ENCODE measurements around the gene TSSC4.

Gene TSSC4

GRCh38 chr11:2444821-2445745, 44.5 kb downstream of the TSSC4 start, which contains the start of gene KCNQ1:
Gene KCNQ1, plus strand, starts transcription at chr11:2445008. Its CDS starts 91 bp downstream, at chr11:2445099.
- H3K36me3 ChIP-seq (ENCODE audit: control insufficient read depth, low read depth, low read length): no peaks in the 10 kb centered on the region
- H3K4me1 ChIP-seq (ENCODE audit: control insufficient read depth, low read depth, low read length): no peaks in the 10 kb centered on the region
- H3K4me3 ChIP-seq (ENCODE audit: low read length): peak within 1 kb of the TSS; percentile 41
- no peaks in the 10 kb centered on the region for H3K9me3 ChIP-seq (ENCODE audit: control insufficient read depth, low read depth, low read length)
- H3K9ac ChIP-seq (ENCODE audit: low read length): no peak within 1 kb of the TSS
- no peak within 1 kb of the TSS for H3K27ac ChIP-seq (ENCODE audit: low read length)
- peaks cover 77% of the 10 kb centered on the region for H3K27me3 ChIP-seq (ENCODE audit: control insufficient read depth, insufficient read depth, low read length)

DNA sequence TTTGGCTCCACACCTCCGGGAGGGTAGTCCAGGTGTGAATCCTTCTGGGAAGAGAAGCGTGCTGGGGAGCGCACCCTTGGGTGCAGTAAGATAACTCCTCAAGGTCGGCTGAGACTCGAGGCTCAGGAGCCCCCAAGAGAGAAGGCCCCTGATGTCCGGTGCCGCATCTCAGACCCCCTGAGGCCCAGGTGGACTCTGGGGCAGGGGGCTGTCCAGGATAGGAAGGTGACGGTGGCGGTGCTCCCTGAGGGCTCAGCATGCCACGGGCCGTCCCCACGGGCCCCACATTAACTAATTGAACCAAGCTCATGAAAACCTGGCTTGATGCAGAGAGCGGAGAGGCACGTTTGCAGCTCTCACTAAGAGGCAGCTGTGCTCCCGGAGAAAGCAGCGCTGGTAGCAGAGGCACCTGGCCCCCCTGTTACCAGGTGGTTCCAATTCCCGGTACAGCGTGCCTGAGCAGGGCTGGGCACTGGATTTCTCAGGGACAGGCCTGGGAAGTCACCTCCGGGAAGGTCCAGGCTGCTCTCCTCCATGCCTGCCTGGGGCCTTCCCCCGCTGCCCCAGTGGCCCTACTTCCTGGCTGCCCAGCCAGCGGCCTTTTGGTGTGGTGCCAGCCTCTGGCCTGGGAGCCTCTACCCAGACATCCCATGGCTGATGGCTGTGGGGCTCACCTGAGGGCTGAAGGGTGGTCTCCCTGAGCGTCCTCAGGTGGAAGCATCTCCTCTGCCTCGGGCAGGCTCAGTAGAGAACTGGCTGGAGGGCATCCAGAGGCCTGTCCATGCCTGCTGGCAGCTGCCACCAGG, 45.4 kb downstream of the TSSC4 start:
- no peaks in the 10 kb centered on the region for H3K9me3 ChIP-seq (ENCODE audit: control insufficient read depth, low read depth, low read length)
- peak overlapping the region; percentile 38 for H3K4me3 ChIP-seq (ENCODE audit: low read length)
- H3K36me3 ChIP-seq (ENCODE audit: control insufficient read depth, low read depth, low read length): no peaks in the 10 kb centered on the region
- no peaks in the 10 kb centered on the region for H3K4me1 ChIP-seq (ENCODE audit: control insufficient read depth, low read depth, low read length)
- no peak overlapping the region for H3K27ac ChIP-seq (ENCODE audit: low read length)
- no peak overlapping the region for H3K9ac ChIP-seq (ENCODE audit: low read length)
- H3K27me3 ChIP-seq (ENCODE audit: control insufficient read depth, insufficient read depth, low read length): peaks cover 83% of the 10 kb centered on the region

GRCh38 chr11:2446590-2447252, 46.2 kb downstream of the TSSC4 start:
- no peak overlapping the region for H3K4me3 ChIP-seq (ENCODE audit: low read length)
- H3K9ac ChIP-seq (ENCODE audit: low read length): no peak overlapping the region

DNA sequence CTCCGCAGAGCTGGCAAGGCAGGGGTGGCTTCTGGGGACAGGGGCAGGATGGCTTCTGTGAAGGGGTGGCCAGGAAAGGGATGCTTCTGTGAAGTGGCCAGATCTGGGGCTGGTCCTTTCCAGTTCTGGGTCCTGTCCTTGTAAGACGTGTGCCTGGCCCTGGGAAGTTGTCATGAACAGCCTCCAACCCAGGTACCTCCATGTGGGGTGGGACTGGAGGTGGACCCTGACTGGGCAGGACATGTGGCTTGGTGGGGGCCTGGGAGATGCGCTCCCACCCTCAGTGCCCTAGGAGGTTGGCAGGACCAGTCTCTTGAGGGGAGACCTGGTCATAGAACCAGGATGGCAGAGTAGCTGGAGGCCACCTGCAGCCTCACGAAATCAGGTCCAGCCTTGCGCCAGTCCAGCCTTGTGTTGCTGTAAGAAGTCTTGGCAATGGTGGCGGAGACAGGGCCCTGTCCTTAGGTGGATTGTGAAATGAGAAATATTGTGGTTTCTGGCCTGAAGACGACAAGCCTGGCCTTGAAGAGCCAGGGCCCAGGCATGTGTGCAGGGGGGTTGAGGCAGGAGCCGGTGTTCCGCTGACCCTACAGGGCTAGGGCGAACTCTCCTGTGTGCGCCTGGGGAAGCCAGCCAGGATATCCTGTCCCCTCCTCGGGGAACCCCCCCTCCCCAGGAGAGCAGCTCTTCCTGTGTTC, 46.9 kb downstream of the TSSC4 start:
- no peaks in the 10 kb centered on the region for H3K4me1 ChIP-seq (ENCODE audit: control insufficient read depth, low read depth, low read length)
- no peak overlapping the region for H3K4me3 ChIP-seq (ENCODE audit: low read length)
- H3K36me3 ChIP-seq (ENCODE audit: control insufficient read depth, low read depth, low read length): no peaks in the 10 kb centered on the region
- H3K9ac ChIP-seq (ENCODE audit: low read length): no peak overlapping the region
- no peak overlapping the region for H3K27ac ChIP-seq (ENCODE audit: low read length)
- H3K9me3 ChIP-seq (ENCODE audit: control insufficient read depth, low read depth, low read length): no peaks in the 10 kb centered on the region
- H3K27me3 ChIP-seq (ENCODE audit: control insufficient read depth, insufficient read depth, low read length): peaks cover 90% of the 10 kb centered on the region

More at GRCh38 chr11:2446590-2447252, 46.2 kb downstream of the TSSC4 start:
- no peaks in the 10 kb centered on the region for H3K9me3 ChIP-seq (ENCODE audit: control insufficient read depth, low read depth, low read length)
- no peaks in the 10 kb centered on the region for H3K36me3 ChIP-seq (ENCODE audit: control insufficient read depth, low read depth, low read length)
- peaks cover 90% of the 10 kb centered on the region for H3K27me3 ChIP-seq (ENCODE audit: control insufficient read depth, insufficient read depth, low read length)
- H3K4me1 ChIP-seq (ENCODE audit: control insufficient read depth, low read depth, low read length): no peaks in the 10 kb centered on the region
- no peak overlapping the region for H3K27ac ChIP-seq (ENCODE audit: low read length)

GRCh38 chr11:2447951-2448650, 47.6 kb downstream of the TSSC4 start:
- no peak overlapping the region for H3K9ac ChIP-seq (ENCODE audit: low read length)
- no peaks in the 10 kb centered on the region for H3K9me3 ChIP-seq (ENCODE audit: control insufficient read depth, low read depth, low read length)
- peaks cover 89% of the 10 kb centered on the region for H3K27me3 ChIP-seq (ENCODE audit: control insufficient read depth, insufficient read depth, low read length)

GRCh38 chr11:2448661-2449547, 48.4 kb downstream of the TSSC4 start:
- H3K9ac ChIP-seq (ENCODE audit: low read length): no peak overlapping the region
- no peak overlapping the region for H3K4me3 ChIP-seq (ENCODE audit: low read length)
- H3K27me3 ChIP-seq (ENCODE audit: control insufficient read depth, insufficient read depth, low read length): peaks cover 89% of the 10 kb centered on the region
- H3K4me1 ChIP-seq (ENCODE audit: control insufficient read depth, low read depth, low read length): no peaks in the 10 kb centered on the region
- no peak overlapping the region for H3K27ac ChIP-seq (ENCODE audit: low read length)
- no peaks in the 10 kb centered on the region for H3K9me3 ChIP-seq (ENCODE audit: control insufficient read depth, low read depth, low read length)
- no peaks in the 10 kb centered on the region for H3K36me3 ChIP-seq (ENCODE audit: control insufficient read depth, low read depth, low read length)

More at GRCh38 chr11:2447951-2448650, 47.6 kb downstream of the TSSC4 start:
- H3K36me3 ChIP-seq (ENCODE audit: control insufficient read depth, low read depth, low read length): no peaks in the 10 kb centered on the region
- no peak overlapping the region for H3K4me3 ChIP-seq (ENCODE audit: low read length)
- H3K27ac ChIP-seq (ENCODE audit: low read length): no peak overlapping the region
- H3K4me1 ChIP-seq (ENCODE audit: control insufficient read depth, low read depth, low read length): no peaks in the 10 kb centered on the region

- H3K27me3 ChIP-seq (ENCODE audit: control insufficient read depth, insufficient read depth, low read length): peaks cover 92% of the 10 kb centered on the region
- H3K4me3 ChIP-seq (ENCODE audit: low read length): no peak overlapping the region
- no peaks in the 10 kb centered on the region for H3K4me1 ChIP-seq (ENCODE audit: control insufficient read depth, low read depth, low read length)
- H3K36me3 ChIP-seq (ENCODE audit: control insufficient read depth, low read depth, low read length): no peaks in the 10 kb centered on the region
- no peak overlapping the region for H3K9ac ChIP-seq (ENCODE audit: low read length)
- no peak overlapping the region for H3K27ac ChIP-seq (ENCODE audit: low read length)
- H3K9me3 ChIP-seq (ENCODE audit: control insufficient read depth, low read depth, low read length): no peaks in the 10 kb centered on the region
Observed at GRCh38 chr11:2449548-2450320, 49.2 kb downstream of the TSSC4 start.

GRCh38 chr11:2450321-2451041, 49.9 kb downstream of the TSSC4 start:
- no peak overlapping the region for H3K27ac ChIP-seq (ENCODE audit: low read length)
- peaks cover 93% of the 10 kb centered on the region for H3K27me3 ChIP-seq (ENCODE audit: control insufficient read depth, insufficient read depth, low read length)
- H3K36me3 ChIP-seq (ENCODE audit: control insufficient read depth, low read depth, low read length): no peaks in the 10 kb centered on the region
- H3K4me1 ChIP-seq (ENCODE audit: control insufficient read depth, low read depth, low read length): no peaks in the 10 kb centered on the region
- H3K9ac ChIP-seq (ENCODE audit: low read length): no peak overlapping the region
- no peak overlapping the region for H3K4me3 ChIP-seq (ENCODE audit: low read length)
- no peaks in the 10 kb centered on the region for H3K9me3 ChIP-seq (ENCODE audit: control insufficient read depth, low read depth, low read length)

DNA sequence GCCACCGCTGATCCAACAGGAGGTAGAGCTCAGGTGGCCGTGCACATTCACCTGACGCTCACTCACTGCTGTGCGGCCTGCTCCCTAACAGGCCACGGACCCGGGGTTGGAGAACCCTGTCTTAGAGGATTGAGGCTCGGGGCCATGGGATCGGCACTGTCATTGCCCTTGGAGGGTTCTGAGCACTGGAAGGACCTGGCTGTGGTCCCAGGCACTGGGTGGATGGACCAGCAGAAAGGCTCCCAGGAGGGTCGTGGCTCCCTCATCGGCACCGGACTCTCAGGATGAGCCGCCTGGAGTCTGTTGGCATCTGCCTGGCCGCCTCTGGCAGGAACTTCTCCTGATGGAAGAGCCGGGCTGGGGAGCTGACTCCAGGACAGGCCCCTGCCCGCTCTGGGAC, 50.8 kb downstream of the TSSC4 start:
- H3K27me3 ChIP-seq (ENCODE audit: control insufficient read depth, insufficient read depth, low read length): peaks cover 88% of the 10 kb centered on the region
- no peak overlapping the region for H3K9ac ChIP-seq (ENCODE audit: low read length)
- no peak overlapping the region for H3K27ac ChIP-seq (ENCODE audit: low read length)
- no peak overlapping the region for H3K4me3 ChIP-seq (ENCODE audit: low read length)
- H3K4me1 ChIP-seq (ENCODE audit: control insufficient read depth, low read depth, low read length): no peaks in the 10 kb centered on the region
- H3K9me3 ChIP-seq (ENCODE audit: control insufficient read depth, low read depth, low read length): no peaks in the 10 kb centered on the region
- no peaks in the 10 kb centered on the region for H3K36me3 ChIP-seq (ENCODE audit: control insufficient read depth, low read depth, low read length)
